Cardiac fibroblast (primary cell): ENCODE data around the gene MSANTD2.

Source experiments
- DNase-seq, 2 donors: peaks; one replicate each; pipeline versions ENCODE4 v3.0.0 to v3.0.0-alpha.2; 2010; ENCODE audit warnings: low read depth in 2 of 2
- H3K4me3 ChIP-seq, 2 donors: replicated peaks in 1 of 2; 1 replicate in 1 of 2; 2 replicates in 1 of 2; pipeline ENCODE4 v1.5.1; 2011; ENCODE audit warnings: low read depth in 2 of 2, low read length in 2 of 2, mild to moderate bottlenecking in 2 of 2, moderate library complexity in 1 of 2
- CTCF ChIP-seq: IDR thresholded peaks from one replicate; pipeline ENCODE4 v1.5.1; 2011; ENCODE audit warnings: low read depth, mild to moderate bottlenecking, low read length, inconsistent platforms

The MSANTD2 gene

GRCh38 chr11:124760205-124760652, 40.0 kb downstream of the MSANTD2 start:
- DNase-seq, result no peak
- H3K4me3 ChIP-seq, result no peak overlapping the region
- TF ChIP-seq CTCF, result no peak

- H3K4me3 ChIP-seq, result no peak overlapping the region
- DNase-seq, result peak in 1 of 2 donors; percentile 63
Observed at GRCh38 chr11:124759266-124760204, 40.7 kb downstream of the MSANTD2 start.

DNA sequence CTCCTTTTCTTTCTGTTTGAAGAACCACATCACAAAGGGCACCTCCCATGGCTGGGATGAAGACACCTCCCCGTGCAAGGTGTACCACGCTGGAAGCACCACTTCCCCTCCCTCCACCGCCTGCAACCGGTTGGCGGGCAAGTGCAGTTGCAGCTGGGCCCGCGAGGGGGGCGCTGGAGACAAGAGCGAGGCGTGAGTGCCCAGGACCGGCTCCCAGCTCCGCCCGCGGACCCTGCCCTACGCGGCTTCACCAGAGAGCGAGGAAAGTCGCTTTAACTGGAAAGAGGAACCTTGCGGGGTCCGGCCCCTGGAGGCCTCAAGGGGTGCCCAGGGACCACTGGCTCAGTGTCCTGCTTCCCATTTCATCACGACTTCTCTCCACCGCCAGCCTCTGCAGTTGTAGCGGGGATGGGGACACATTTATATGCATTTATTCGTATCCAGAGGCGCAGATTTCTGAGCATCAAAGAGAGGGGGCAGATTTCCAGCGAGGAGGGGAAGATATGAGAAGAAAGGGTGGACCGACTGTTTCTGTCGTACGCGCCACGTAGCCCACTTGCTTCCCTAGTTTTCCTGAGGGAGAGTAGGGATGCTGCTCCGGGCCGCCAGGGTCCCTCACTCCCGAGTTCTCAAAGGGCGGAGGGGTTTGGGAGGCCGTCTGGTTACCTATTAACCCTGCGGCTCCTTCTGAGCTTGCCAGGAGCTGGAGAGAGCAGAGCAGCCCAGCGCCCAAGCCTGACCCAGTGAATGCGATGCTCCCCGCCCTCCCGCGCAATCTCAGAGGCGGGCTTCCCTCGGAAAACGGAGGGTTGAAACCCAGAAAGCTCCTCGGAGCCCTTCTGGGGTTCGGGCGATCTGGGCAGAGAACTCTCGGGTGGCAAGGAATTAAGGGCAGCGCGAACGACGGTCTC, 41.6 kb downstream of the MSANTD2 start:
- H3K4me3 ChIP-seq, result peak overlapping the region; percentile 20 to 38
- peak; percentile 77 for TF ChIP-seq CTCF
- DNase-seq, result peak; percentile 63 to 70

More at GRCh38 chr11:124759266-124760204, 40.7 kb downstream of the MSANTD2 start:
- no peak for TF ChIP-seq CTCF

DNA sequence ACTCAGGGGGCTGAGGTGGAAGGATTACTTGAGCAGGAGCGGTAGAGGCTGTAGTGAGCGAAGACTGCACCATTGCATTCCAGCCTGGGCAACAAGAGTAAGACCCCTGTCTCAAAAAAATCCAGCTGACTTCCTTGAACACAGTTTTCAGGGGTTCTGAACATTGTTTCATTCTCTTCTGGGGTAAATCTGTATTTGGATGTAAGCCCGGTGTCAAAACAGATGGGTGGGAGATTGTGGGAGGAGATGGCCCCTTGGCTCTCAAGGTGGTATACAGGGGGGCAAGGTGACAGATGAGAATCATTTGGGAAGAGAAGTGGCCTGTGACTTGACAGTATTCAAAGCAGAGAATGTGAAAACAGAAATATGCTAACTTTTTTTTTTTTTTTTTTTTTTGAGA, 42.9 kb downstream of the MSANTD2 start:
- no peak overlapping the region for H3K4me3 ChIP-seq
- no peak for TF ChIP-seq CTCF

GRCh38 chr11:124756753-124757227, 43.4 kb downstream of the MSANTD2 start:
- no peak overlapping the region for H3K4me3 ChIP-seq
- no peak for TF ChIP-seq CTCF
- no peak for DNase-seq

More for the DNA sequence above, 42.9 kb downstream of the MSANTD2 start:
- no peak for DNase-seq

DNA sequence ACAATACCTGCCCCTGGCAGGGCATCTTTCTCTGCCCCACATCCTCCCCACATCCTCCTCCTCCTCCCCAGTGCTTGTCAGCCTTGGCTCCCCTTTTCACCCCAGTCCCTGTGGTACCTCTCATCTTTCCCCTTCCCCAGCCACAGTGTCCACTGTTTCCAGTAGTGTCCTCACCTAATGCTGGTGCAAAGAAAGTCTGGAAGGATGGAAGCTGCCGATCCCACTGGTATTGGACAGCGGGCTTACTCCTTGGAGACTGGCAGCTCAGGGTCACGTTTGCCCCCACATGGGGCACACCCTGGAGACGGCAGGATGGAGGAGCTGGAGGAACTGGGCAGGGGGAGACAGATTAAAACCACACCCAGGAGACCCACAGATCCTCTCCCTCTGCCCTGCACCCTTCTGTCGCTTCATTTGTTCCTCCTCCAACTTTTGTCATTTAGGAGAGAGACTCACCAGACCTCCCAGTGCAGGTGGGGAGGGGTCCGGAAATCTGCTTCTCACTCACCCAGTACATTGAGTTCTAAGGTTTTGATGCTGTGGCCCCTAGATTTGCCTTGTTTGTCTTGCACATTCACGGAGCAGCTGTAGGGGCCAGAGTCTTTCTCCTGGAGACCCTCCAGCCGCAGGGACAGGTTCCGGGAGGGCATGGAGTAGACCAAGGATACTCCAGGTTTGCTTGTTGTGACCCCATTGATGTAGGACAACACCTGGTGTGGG, 44.0 kb downstream of the MSANTD2 start:
- H3K4me3 ChIP-seq, result no peak overlapping the region
- no peak for TF ChIP-seq CTCF
- no peak for DNase-seq
